ENCODE measurements around the gene USP17L19.
A peak's percentile ranks its signal among the peaks of the same experiment; 100 is the strongest.
"Not testable (repeated sequence)": the region's sequence is repeated elsewhere in the genome, so short reads cannot be mapped to it uniquely, and the experiment has no call there.

Gene USP17L19

GRCh38 chr4:9253078-9253477 is at the start of gene USP17L19:
USP17L19 (plus strand) TSS chr4:9253378; CDS start chr4:9253378, 0 bp downstream.
- not testable (repeated sequence) for DNase-seq (ENCODE audit: low read depth)

- not testable (repeated sequence) for DNase-seq (ENCODE audit: low read depth)
Measured at GRCh38 chr4:9210357-9210756, 42.8 kb upstream of the USP17L19 start, which contains the start of gene USP17L10. USP17L10 (plus strand) TSS chr4:9210657; CDS start chr4:9210657, 0 bp downstream.

GRCh38 chr4:9214701-9215100 is 38.5 kb upstream of the USP17L19 start:
- not testable (repeated sequence) for DNase-seq (ENCODE audit: low read depth)

GRCh38 chr4:9215105-9215504 is 38.1 kb upstream of the USP17L19 start, which contains the start of gene USP17L11:
USP17L11 (plus strand) TSS chr4:9215405; CDS start chr4:9215405, 0 bp downstream.
- not testable (repeated sequence) for DNase-seq (ENCODE audit: low read depth)

- DNase-seq (ENCODE audit: low read depth) = not testable (repeated sequence)
Measured at GRCh38 chr4:9219852-9220251, 33.3 kb upstream of the USP17L19 start, which contains the start of gene USP17L12. USP17L12 (plus strand) TSS chr4:9220152; CDS start chr4:9220152, 0 bp downstream.

GRCh38 chr4:9224596-9224995 is 28.6 kb upstream of the USP17L19 start, which contains the start of gene USP17L13:
USP17L13 (plus strand) TSS chr4:9224896; CDS start chr4:9224896, 0 bp downstream.
- DNase-seq (ENCODE audit: low read depth) = not testable (repeated sequence)

GRCh38 chr4:9230249-9230648 is 22.9 kb upstream of the USP17L19 start:
- DNase-seq (ENCODE audit: low read depth) = not testable (repeated sequence)

- DNase-seq (ENCODE audit: low read depth) = not testable (repeated sequence)
Measured at GRCh38 chr4:9234085-9234484, 19.1 kb upstream of the USP17L19 start, which contains the start of gene USP17L15. USP17L15 (plus strand) TSS chr4:9234385; CDS start chr4:9234385, 0 bp downstream.

GRCh38 chr4:9238461-9238860 is 14.7 kb upstream of the USP17L19 start:
- not testable (repeated sequence) for DNase-seq (ENCODE audit: low read depth)

- DNase-seq (ENCODE audit: low read depth) = not testable (repeated sequence)
Measured at GRCh38 chr4:9243579-9243978, 9.6 kb upstream of the USP17L19 start, which contains the start of gene USP17L17. USP17L17 (plus strand) TSS chr4:9243879; CDS start chr4:9243879, 0 bp downstream.

- peak; percentile 0 for DNase-seq (ENCODE audit: low read depth)
Measured at GRCh38 chr4:9247953-9248680, 5.1 kb upstream of the USP17L19 start, which contains the start of gene USP17L18. USP17L18 (plus strand) TSS chr4:9248630; CDS start chr4:9248630, 0 bp downstream.

- not testable (repeated sequence) for DNase-seq (ENCODE audit: low read depth)
Measured at GRCh38 chr4:9257824-9258223, 4.6 kb downstream of the USP17L19 start, which contains the start of gene USP17L20. USP17L20 (plus strand) TSS chr4:9258124; CDS start chr4:9258124, 0 bp downstream.

GRCh38 chr4:9262572-9262971 is 9.4 kb downstream of the USP17L19 start, which contains the start of gene USP17L21:
USP17L21 (plus strand) TSS chr4:9262872; CDS start chr4:9262872, 0 bp downstream.
- not testable (repeated sequence) for DNase-seq (ENCODE audit: low read depth)

GRCh38 chr4:9267319-9267718 is 14.1 kb downstream of the USP17L19 start, which contains the start of gene USP17L22:
USP17L22 (plus strand) TSS chr4:9267619; CDS start chr4:9267619, 0 bp downstream.
- not testable (repeated sequence) for DNase-seq (ENCODE audit: low read depth)

GRCh38 chr4:9271719-9272118 is 18.5 kb downstream of the USP17L19 start:
- not testable (repeated sequence) for DNase-seq (ENCODE audit: low read depth)
